ENCODE results near the gene SLC39A3.

SLC39A3 gene, protein sequence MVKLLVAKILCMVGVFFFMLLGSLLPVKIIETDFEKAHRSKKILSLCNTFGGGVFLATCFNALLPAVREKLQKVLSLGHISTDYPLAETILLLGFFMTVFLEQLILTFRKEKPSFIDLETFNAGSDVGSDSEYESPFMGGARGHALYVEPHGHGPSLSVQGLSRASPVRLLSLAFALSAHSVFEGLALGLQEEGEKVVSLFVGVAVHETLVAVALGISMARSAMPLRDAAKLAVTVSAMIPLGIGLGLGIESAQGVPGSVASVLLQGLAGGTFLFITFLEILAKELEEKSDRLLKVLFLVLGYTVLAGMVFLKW
- total RNA-seq = 6.4 to 23.6 (median 13.7) reads per million in 3 experiments

DNA sequence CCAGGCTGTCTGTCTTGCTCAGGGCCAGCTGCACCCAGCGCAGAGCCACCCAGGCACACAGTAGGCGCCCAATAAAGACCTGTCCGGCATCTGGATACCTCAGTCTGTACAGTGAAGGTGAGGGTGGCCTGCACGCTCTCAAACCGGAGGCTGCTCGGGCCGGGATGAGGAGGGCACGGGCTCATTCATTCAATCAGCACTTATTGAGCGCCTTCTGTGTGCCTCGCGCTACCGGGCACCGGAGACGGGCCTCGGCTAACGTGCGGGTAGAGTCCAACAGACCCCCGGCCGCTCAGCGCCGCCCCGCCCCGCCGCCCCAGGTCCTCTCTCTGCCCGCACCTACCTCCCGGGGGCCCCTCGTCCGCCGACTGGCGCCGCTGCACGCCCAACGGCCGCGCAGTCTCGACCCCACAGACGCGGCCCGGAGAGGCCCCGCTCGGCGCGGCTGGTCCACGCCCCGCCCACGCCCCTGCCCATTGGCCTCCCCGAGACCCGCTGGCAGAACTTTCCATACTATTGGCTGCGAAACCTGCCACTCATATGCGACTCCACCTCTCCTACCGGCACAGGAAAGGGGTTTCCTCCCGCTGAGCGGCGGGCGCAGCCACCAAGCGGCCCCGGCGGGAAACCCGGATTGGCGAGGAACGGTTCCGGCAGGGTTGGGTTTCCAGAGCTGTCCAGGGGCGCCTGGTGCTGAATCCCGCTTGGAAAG lies at the start of gene SLC39A3:
Gene SLC39A3, minus strand, starts transcription at position 416 of the 712 bp plus-strand sequence. CDS start 2,760 bp downstream, outside the sequence.
- peak; percentile 97 for DNase-seq

- no peak for DNase-seq
Observed at GRCh38 chr19:2788237-2788636, 48.4 kb upstream of the SLC39A3 start.

GRCh38 chr19:2787115-2787514 lies 47.3 kb upstream of the SLC39A3 start:
- no peak for DNase-seq

DNA sequence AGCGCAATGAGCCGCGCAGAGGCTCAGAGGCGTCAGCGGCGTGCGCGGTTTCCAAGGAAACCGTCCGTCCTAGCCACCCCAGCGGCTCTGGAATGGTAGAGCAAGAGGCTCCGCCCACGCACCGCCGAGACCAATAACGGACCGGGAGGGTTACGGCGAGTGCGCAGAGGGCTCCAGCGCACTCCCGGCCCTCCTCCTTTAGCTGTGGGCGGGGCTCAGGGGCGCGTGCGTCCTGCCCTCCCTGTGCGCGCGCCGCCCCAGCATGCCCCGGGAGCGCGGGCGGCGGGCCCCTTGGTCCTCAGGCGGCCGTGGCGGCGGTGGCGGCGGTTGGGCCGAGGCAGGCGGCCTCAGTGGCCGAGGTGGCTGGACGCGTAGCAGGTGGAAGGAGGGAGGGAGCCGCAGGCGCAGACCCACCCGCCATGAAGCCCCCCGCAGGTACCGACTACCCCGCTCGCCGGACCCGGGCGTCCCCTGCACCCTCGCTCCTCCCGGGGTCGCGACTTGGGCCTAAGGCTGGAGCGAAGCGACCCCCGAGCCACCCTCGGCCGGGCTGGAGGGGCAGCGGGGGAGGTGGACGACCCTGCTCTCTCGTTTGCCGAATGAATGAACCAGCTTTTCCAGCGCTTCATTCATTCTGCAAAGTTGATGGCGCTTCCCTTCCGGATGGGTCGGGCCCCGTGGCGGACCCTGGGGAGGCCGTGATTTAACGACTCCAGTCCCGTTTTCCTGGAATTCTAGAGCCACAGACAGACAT lies 45.6 kb upstream of the SLC39A3 start, which contains the start of gene THOP1:
Gene THOP1, plus strand, starts transcription at position 260 of the 754 bp plus-strand sequence. Its CDS starts 160 bp downstream, at position 420.
- peak; percentile 98 for DNase-seq

GRCh38 chr19:2783781-2784145 lies 43.9 kb upstream of the SLC39A3 start:
- DNase-seq = no peak

GRCh38 chr19:2782936-2783780 lies 43.3 kb upstream of the SLC39A3 start, which contains the start of gene SGTA:
Gene SGTA (minus strand): TSS chr19:2783273. CDS start chr19:2769068, 14,205 bp downstream.
- DNase-seq = peak; percentile 96

GRCh38 chr19:2782329-2782935 lies 42.6 kb upstream of the SLC39A3 start:
- DNase-seq = no peak

- DNase-seq = no peak
Observed at GRCh38 chr19:2780284-2780683, 40.5 kb upstream of the SLC39A3 start.

DNA sequence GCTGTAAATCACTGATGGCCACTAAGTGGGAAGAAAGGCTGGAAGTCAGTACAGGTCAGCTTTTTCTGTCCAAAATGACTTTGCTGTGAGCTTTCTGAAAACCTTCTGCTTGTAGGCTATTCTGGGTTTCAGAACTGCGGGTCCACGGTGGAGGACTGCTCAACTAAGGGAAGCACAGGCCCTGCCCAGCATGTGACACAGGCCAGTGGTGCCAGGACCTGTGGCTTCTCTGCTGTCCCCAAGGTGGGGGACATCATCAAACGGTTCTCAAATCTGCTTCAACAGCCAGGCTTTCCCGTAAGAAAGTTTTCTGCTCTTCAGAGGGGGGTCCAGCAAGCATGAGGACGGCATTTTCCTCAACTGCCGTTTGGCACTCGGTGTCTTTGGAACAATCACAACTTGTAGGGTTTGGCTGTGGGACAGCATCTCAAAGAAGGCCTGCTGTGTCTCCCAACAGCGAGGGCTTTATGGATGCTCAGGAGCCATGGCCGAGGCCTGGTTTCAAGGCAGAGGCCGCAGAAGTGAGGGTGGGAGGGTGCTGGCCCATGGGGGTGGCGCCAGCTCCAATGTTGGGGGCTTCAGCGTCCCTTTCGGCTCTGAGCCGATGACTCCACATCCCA lies 39.4 kb upstream of the SLC39A3 start:
- DNase-seq = no peak

DNA sequence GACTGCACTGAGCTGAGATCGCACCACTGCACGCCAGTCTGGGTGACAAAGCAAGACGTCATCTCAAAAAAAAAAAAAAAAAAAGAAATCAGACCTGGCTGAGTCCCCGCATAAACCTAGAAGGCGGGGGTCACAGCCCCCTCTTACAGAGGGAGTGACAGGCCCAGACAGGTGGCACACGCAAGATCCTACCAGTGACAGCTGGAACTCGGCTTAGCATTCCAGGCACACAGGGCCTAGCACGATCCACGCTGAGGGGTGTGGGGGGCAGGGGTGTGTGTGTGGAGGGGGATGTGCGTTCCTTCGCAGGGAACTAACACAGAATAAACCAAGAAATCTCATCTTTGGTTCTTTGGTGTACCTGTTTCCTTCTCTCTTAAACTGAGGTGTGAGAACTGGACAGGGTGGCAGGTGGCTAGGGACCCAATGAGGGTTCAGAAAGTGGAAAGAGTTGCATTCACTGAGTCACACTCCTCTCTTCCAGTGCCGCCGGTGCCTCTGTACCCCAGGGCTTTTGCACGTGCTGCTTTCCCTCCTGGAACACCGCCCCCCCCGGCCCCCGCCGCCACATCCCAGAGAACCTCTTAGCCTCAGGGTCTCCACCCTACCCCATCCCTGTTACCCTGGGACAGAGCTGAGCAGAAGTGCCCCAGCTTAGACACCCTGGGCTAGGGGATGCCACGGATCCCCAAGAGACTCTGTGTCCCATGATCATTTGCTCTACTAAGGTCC lies 38.3 kb upstream of the SLC39A3 start:
- no peak for DNase-seq

DNA sequence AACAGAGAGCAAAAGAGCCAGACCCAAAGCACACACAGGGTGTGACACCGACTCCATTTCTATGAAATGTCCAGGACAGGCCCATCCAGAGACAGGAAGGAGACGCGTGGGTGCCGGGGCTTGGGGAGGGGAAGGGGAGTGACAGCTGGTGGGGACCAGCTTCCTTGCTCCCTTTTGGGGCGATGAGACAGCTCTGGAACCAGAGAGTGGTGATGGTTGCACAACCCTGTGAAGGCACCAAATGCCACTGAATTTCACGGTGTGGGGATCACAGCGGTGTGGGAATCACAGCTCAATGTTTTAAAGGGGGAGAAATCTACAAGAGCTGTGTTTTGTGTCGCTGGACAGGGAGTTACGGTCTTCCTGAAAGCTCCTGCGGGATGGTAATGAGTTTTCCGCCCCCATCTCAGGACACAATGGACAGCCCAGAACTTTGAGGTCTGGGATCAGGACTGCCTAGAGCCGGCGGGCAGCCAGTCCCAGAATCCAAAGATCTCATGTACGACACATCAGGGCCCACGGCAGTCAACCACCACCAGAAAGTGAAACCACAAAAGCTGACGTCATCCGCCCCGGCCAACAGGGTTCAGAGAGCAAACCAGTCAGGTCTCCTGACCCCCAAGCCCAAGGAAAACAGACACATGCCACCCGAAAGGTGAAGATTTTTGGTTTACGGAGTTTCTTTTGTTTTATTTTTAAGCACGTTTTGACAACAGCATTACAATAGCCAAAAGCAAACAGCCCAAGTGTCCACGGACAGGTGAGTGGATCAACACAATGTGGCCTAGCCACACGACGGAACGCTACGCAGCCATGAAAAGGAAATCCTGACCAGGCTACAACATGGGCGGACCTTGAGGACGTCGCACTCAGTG lies 36.0 kb upstream of the SLC39A3 start:
- peak; percentile 58 for DNase-seq

GRCh38 chr19:2774953-2775555 lies 35.2 kb upstream of the SLC39A3 start:
- no peak for DNase-seq

DNA sequence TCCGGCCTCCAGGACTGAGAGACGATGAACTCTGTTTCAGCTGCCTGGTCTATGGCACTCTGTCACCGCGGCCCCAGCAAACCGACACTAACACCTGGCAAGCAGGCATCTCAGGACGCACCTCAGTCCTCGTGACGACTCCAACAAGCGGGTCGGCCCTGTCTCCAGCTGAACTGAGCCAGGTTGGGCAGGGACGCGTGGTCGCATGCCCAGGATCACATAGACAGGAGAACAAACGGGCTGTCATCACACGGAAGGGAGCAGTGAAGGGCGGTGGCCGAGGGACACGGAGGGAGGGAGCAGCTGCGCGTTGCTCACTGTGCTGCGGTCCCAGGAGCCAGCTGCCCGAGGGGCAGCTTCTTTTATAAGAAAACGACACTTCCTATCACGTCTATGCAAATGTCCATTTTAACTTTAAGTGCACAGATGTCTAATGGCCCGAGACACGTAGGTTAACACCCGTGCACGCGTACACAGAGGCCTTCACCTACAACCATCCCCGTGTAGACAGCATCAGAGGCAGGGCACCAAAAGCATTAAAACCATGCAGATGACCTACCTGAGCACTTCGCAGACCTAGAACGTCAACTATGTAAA lies 34.4 kb upstream of the SLC39A3 start:
- DNase-seq = no peak

DNA sequence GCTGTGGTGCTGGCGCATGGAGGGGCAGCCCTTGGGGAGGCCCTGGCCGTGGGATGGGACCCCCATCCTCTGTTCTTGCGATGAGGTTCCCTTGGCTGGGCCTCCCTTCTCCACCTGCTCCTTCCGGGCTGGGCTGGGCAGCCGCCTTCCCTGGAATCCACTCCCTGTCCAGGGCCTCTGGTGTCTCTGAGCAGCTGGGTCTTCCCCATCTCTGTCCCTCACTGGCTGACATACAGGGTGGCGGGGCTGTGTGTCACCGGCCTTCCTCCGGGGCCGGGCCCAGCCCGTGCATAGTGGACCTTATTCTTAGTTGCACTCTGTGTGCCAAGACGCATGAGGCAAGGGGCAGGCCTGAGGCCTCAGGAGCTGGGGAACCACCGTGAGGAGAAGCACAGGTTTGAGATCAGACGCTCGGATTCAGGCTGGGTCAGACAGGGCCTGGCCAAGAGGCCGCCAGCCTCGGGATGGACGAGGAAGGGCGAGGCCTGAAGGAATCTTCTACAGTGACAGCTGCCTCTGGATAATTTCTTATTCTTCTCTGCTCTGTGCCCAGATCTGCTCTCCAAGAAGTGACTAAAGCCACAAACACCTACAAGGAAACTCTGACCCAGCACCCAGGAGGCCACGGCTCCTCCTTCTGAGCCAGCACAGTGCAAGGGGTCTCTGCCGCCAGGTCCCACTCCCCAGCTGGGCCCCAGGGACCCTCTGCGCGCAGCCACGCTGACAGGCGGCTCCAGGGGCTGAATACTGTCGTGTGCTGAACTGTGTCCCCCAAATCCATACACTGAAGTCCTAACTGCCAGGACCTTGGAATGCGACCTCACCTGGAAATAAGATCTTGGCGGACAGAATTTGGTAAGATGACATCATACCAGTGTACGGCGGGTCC lies 32.2 kb upstream of the SLC39A3 start:
- DNase-seq = no peak

- no peak for DNase-seq
Observed at GRCh38 chr19:2770055-2771013, 30.5 kb upstream of the SLC39A3 start.

- DNase-seq = no peak
Observed at GRCh38 chr19:2769218-2769617, 29.4 kb upstream of the SLC39A3 start.

All from central memory CD4-positive, alpha-beta T cell (primary cell).